HepG2 (cell line): Measurements from ENCODE around the gene ZDHHC11. TPM values are rescaled to one million over a fixed set of nuclear protein-coding genes. Genes with fewer than 3 reads are reported as not detected.
A peak's percentile ranks its signal among the peaks of the same experiment; 100 is the strongest.

Experiments
- ATAC-seq: fragments of 200-7000 bp; cut with Tn5 transposase; 3 replicates; pipeline ENCODE4 v1.9.1; 2020; ENCODE audit warnings: mild to moderate bottlenecking, moderate library complexity
- BruUV-seq: library from RNA; stranded (reverse); fragments of 400-500 nt; replicated peaks from 2 replicates; lab custom pipeline; 2021; lab: Mats Ljungman, UMichigan
- CTCF ChIA-PET: fragments of 300-600 bp; formaldehyde crosslinking; extraction: SDS; loops from one replicate; lab custom pipeline; 2021; ENCODE audit warnings: low total read pairs, inconsistent platforms, low intra/inter-chr PET ratio; lab: Yijun Ruan, JAX
- POLR2A ChIA-PET: fragments of 350-600 bp; sonication (Branson Sonifier 250); formaldehyde crosslinking; loops from one replicate; lab custom pipeline; 2020; ENCODE audit warnings: antibody characterized with exemption, inconsistent platforms; lab: Yijun Ruan, JAX
- DNase-seq: peaks from one replicate; pipeline ENCODE4 v3.0.0-alpha.2; 2015; ENCODE audit warnings: low spot score
- FAIRE-seq: peaks from 3 replicates; lab custom pipeline; 2011; peaks lifted over from hg19 to GRCh38; lab: Jason Lieb, UNC
- H2AFZ ChIP-seq: one replicate; pipeline ENCODE4 v1.6.1; 2011; ENCODE audit warnings: low read length, inconsistent platforms
- H3K27ac ChIP-seq: fragments of 300-600 bp; 3 replicates; pipeline ENCODE4 v1.8.0; 2011; ENCODE audit warnings: mixed run types, mild to moderate bottlenecking, mixed read lengths, low read length, inconsistent platforms; ENCODE audit not compliant: insufficient read depth; ENCODE audit errors: extremely low read length
- H3K27me3 ChIP-seq, 2 experiments: fragments of 200-600 bp in 1 of 2; 2 replicates in 1 of 2; 3 replicates in 1 of 2; pipeline versions ENCODE4 v1.6.0 to v1.8.0; 2011; ENCODE audit warnings: low read length in 2 of 2, mild to moderate bottlenecking in 2 of 2, moderate library complexity in 2 of 2, inconsistent platforms in 1 of 2; ENCODE audit not compliant: insufficient read depth in 2 of 2, control insufficient read depth in 1 of 2
- H3K36me3 ChIP-seq, 2 experiments: fragments of 200-600 bp in 1 of 2; replicated peaks in 1 of 2; 2 replicates in 1 of 2; 3 replicates in 1 of 2; pipeline versions ENCODE4 v1.5.1 to v1.8.0; 2011; ENCODE audit warnings: low read length in 2 of 2, inconsistent platforms in 1 of 2; ENCODE audit not compliant: insufficient read depth in 2 of 2, control insufficient read depth in 1 of 2
- H3K4me1 ChIP-seq: 2 replicates; pipeline ENCODE4 v1.5.1; 2012; ENCODE audit warnings: low read length, inconsistent platforms; ENCODE audit not compliant: insufficient read depth
- H3K4me2 ChIP-seq: 2 replicates; pipeline ENCODE4 v1.6.0; 2011; ENCODE audit warnings: low read depth, low read length, inconsistent platforms
- H3K4me3 ChIP-seq, 3 experiments: fragments of 200-600 bp in 1 of 3; sonication (generic), shearing (Covaris generic) in 1 of 3; replicated peaks in 1 of 3; 2 replicates each; pipeline ENCODE4 v1.5.1; 2011 to 2016; ENCODE audit warnings: low read length in 3 of 3, inconsistent platforms in 2 of 3, low read depth in 2 of 3, mild to moderate bottlenecking in 2 of 3, control low read depth in 1 of 3, mixed read lengths in 1 of 3; ENCODE audit not compliant: insufficient read depth in 1 of 3
- H3K79me2 ChIP-seq: one replicate; pipeline ENCODE4 v1.6.1; 2011; ENCODE audit warnings: low read length, inconsistent platforms; ENCODE audit not compliant: insufficient read depth
- H3K9ac ChIP-seq: 2 replicates; pipeline ENCODE4 v1.6.0; 2011; ENCODE audit warnings: mild to moderate bottlenecking, low read depth, low read length, inconsistent platforms; ENCODE audit not compliant: insufficient read depth
- H3K9me3 ChIP-seq: 2 replicates; pipeline ENCODE4 v1.5.1; 2012; ENCODE audit warnings: mild to moderate bottlenecking, low read length
- H4K20me1 ChIP-seq: 2 replicates; pipeline ENCODE4 v1.6.0; 2011; ENCODE audit warnings: inconsistent platforms, mild to moderate bottlenecking, low read length, moderate library complexity; ENCODE audit not compliant: insufficient read depth
- BHLHE40 ChIP-seq: IDR thresholded peaks from 2 replicates; pipeline ENCODE4 v1.6.1; 2011; ENCODE audit warnings: low read length, improper control_type of control experiment
- CHD2 ChIP-seq: IDR thresholded peaks from 2 replicates; pipeline ENCODE4 v1.6.1; 2011; ENCODE audit warnings: low read depth, low read length, improper control_type of control experiment
- IRX3 ChIP-seq: sonication (generic); formaldehyde crosslinking; IDR thresholded peaks from 2 replicates; pipeline ENCODE4 v1.8.1; 2023; ENCODE audit warnings: mild to moderate bottlenecking, low read depth, missing genetic modification reagents, borderline replicate concordance
- MXD1 ChIP-seq: sonication (generic); formaldehyde crosslinking; IDR thresholded peaks from 2 replicates; pipeline ENCODE4 v1.4.0; 2020; ENCODE audit warnings: mild to moderate bottlenecking, missing genetic modification reagents
- RBM39 ChIP-seq: fragments of 200-400 bp; formaldehyde crosslinking; IDR thresholded peaks from one replicate; pipeline ENCODE4 v1.6.1; 2018; ENCODE audit warnings: antibody characterized with exemption, mild to moderate bottlenecking, low read depth, low read length; ENCODE audit not compliant: poor library complexity, severe bottlenecking
- SIN3B ChIP-seq: fragments of 150-350 bp; IDR thresholded peaks from 2 replicates; pipeline ENCODE4 v1.6.1; 2014; ENCODE audit warnings: low read length
- TFDP1 ChIP-seq: IDR thresholded peaks from 2 replicates; pipeline ENCODE4 v1.6.1; 2016; ENCODE audit warnings: missing compliant biosample characterization, missing genetic modification reagents, borderline replicate concordance
- U2AF2 ChIP-seq: fragments of 200-400 bp; formaldehyde crosslinking; IDR thresholded peaks from 2 replicates; pipeline ENCODE4 v1.6.1; 2017; ENCODE audit warnings: low read depth, mild to moderate bottlenecking, low read length
- ZBTB34 ChIP-seq: sonication (generic); formaldehyde crosslinking; IDR thresholded peaks from 2 replicates; pipeline ENCODE4 v1.8.0; 2022; ENCODE audit warnings: mild to moderate bottlenecking, missing genetic modification reagents
- ZEB1 ChIP-seq: IDR thresholded peaks from 2 replicates; pipeline ENCODE4 v1.6.1; 2012; ENCODE audit warnings: mild to moderate bottlenecking, low read depth, inconsistent platforms; ENCODE audit not compliant: insufficient replicate concordance
- ZSCAN20 ChIP-seq: sonication (generic); formaldehyde crosslinking; IDR thresholded peaks from 2 replicates; pipeline ENCODE4 v1.4.0; 2020; ENCODE audit warnings: missing genetic modification reagents, mild to moderate bottlenecking, borderline replicate concordance
- ZSCAN21 ChIP-seq: sonication (generic); formaldehyde crosslinking; IDR thresholded peaks from 2 replicates; pipeline ENCODE4 v1.8.0; 2022; ENCODE audit warnings: mild to moderate bottlenecking, missing genetic modification reagents, moderate library complexity, borderline replicate concordance
- WGBS: methylation state at CpG from one replicate; pipeline ENCODE4 v1.1.6; 2017; ENCODE audit warnings: low lambda C conversion rate; 5-methylcytosine and 5-hydroxymethylcytosine counted together
- in situ Hi-C: cut with HindIII; loops from 2 replicates; pipeline ENCODE4 v1.10.0; 2017; ENCODE audit warnings: low pct_unique_long_range_greater_than_20kb; ENCODE audit not compliant: extremely low pct_ligation_motif_present
- intact Hi-C: fragments of 100-400 bp; cut with micrococcal nuclease; formaldehyde crosslinking; loops from one replicate; pipeline ENCODE4 v1.10.0; 2022; ENCODE audit not compliant: unreplicated experiment
- polyA plus RNA-seq, 8 experiments: library from polyadenylated mRNA; depleted of rRNA in 3 of 8; stranded (reverse) in 7 of 8; unstranded in 1 of 8; fragments of >200 nt; fragmentation: Illumina TruSeq in 4 of 8; extraction: Trizol in 4 of 8; gene quantifications; 2 replicates each; pipeline versions ENCODE4 v1.2.1 to v1.2.3, GENCODE V29; 2011 to 2016; ENCODE audit warnings: low read depth in 4 of 8, missing spikeins in 1 of 8, mixed read lengths in 1 of 8; ENCODE audit not compliant: insufficient read depth in 1 of 8
- total RNA-seq, 5 experiments: library from RNA; depleted of rRNA; stranded (reverse); fragments of >200 nt; fragmentation: Illumina TruSeq; extraction: Trizol; gene quantifications; 2 replicates each; pipeline ENCODE4 v1.2.3, GENCODE V29; 2016; ENCODE audit warnings: low read depth in 1 of 5

ZDHHC11 gene
- total and polyA plus RNA-seq, 2 of the 13 experiments (the other 11 are each of a cell fraction or from before 2014, with no cell fraction given), result 2.1 to 4.0 TPM

- peak within 1 kb of the TSS; percentile 90 for H3K4me2 ChIP-seq
- ChIA-PET POLR2A (interaction anchor here (1.1 to 1.5 kb wide), 2 partner anchors 269 to 290 kb away, joined by 3 to 4 read pairs; no protein-coding TSS in a partner anchor), CTCF (no interaction called here)
- no TSS peak for BruUV-seq
- no peak within 1 kb of the TSS for H2AFZ ChIP-seq
- FAIRE-seq (no peak), DNase-seq (peak; percentile 66), ATAC-seq (peak; percentile 90)
- 0% methylated on average over 12 of the region's 91 CpGs for WGBS
- H3K9me3 ChIP-seq, result no peaks in the 10 kb centered on the region
- H3K9ac ChIP-seq, result peak within 1 kb of the TSS; percentile 84
- peaks cover 39% of the 10 kb centered on the region for H3K4me1 ChIP-seq
- no peaks in the 10 kb centered on the region for H4K20me1 ChIP-seq
- no peaks in the 10 kb centered on the region for H3K27me3 ChIP-seq
- H3K4me3 ChIP-seq, result peak within 1 kb of the TSS; percentile 70 to 90 (median 83)
- intact Hi-C loops, result loop anchor here (5.0 to 10.0 kb wide), 2 partner anchors 40 to 218 kb away; partner anchors contain the start of gene ZDHHC11
- H3K27ac ChIP-seq, result peak within 1 kb of the TSS; percentile 79
- peaks cover 12 to 51% of the 10 kb centered on the region in 2 experiments for H3K36me3 ChIP-seq
- peaks cover 44% of the 10 kb centered on the region for H3K79me2 ChIP-seq
- in situ Hi-C loops, result loop anchor here (10.0 kb wide), 1 partner anchor 218 kb away; no protein-coding TSS in a partner anchor
- TF ChIP-seq MXD1 (CRISPR knock-in tag) (peak; percentile 92), ZSCAN20 (CRISPR knock-in tag) (peak; percentile 68; the same call in 1 of the 2 replicates), IRX3 (CRISPR knock-in tag) (peak; percentile 88), U2AF2 (no peak), BHLHE40 (no peak), CHD2 (peak; percentile 54; the same call in 1 of the 2 replicates), TFDP1 (CRISPR knock-in tag) (peak; percentile 99), SIN3B (peak; percentile 99), ZEB1 (no peak), ZSCAN21 (CRISPR knock-in tag) (peak; percentile 79), ZBTB34 (CRISPR knock-in tag) (0 out of 2 replicates have a peak, but pooled peaks have one; percentile 71), RBM39 (peak; percentile 47)
Measured at GRCh38 chr5:892394-893136, 41.8 kb upstream of the ZDHHC11 start, which contains the start of the genes BRD9 and TRIP13. Gene BRD9 (minus strand): TSS chr5:892801. CDS start chr5:892657, 144 bp downstream. Gene TRIP13 (plus strand): TSS chr5:892884. CDS start chr5:892999, 115 bp downstream.
